Liver (tissue), 9 donors: Measurements from ENCODE around the gene DEAF1. TPM values are rescaled to one million over a fixed set of nuclear protein-coding genes. Genes with fewer than 3 reads are reported as not detected.

Source experiments
- DNase-seq: peaks from one replicate; pipeline ENCODE4 v3.0.0-alpha.2; 2017; ENCODE audit warnings: low spot score
- H3K27ac ChIP-seq, 2 donors: one replicate each; pipeline ENCODE4 v1.7.0; 2013; ENCODE audit warnings: inconsistent platforms in 2 of 2, low read length in 2 of 2, control low read depth in 1 of 2, low read depth in 1 of 2, mild to moderate bottlenecking in 1 of 2
- H3K27me3 ChIP-seq, 4 donors: one replicate each; pipeline versions ENCODE4 v1.6.1 to v1.7.0; 2013; ENCODE audit warnings: low read length in 3 of 4, inconsistent platforms in 1 of 4, mild to moderate bottlenecking in 1 of 4, moderate library complexity in 1 of 4; ENCODE audit not compliant: control insufficient read depth in 4 of 4, insufficient read depth in 4 of 4
- H3K36me3 ChIP-seq, 4 donors: one replicate each; pipeline versions ENCODE4 v1.6.1 to v1.7.0; 2013; ENCODE audit warnings: low read length in 3 of 4, mild to moderate bottlenecking in 3 of 4, low read depth in 1 of 4, moderate library complexity in 1 of 4; ENCODE audit not compliant: control insufficient read depth in 4 of 4, insufficient read depth in 3 of 4
- H3K4me1 ChIP-seq, 4 donors: one replicate each; pipeline versions ENCODE4 v1.6.1 to v1.7.0; 2013; ENCODE audit warnings: low read length in 3 of 4, mild to moderate bottlenecking in 3 of 4, moderate library complexity in 1 of 4; ENCODE audit not compliant: control insufficient read depth in 4 of 4, insufficient read depth in 4 of 4
- H3K4me3 ChIP-seq, 3 donors: one replicate each; pipeline versions ENCODE4 v1.6.1 to v1.7.0; 2013; ENCODE audit warnings: low read length in 3 of 3, control low read depth in 1 of 3, low read depth in 1 of 3, mild to moderate bottlenecking in 1 of 3
- H3K9ac ChIP-seq, 2 donors: one replicate each; pipeline ENCODE4 v1.7.0; 2013; ENCODE audit warnings: low read length in 2 of 2, mild to moderate bottlenecking in 2 of 2, moderate library complexity in 2 of 2, control low read depth in 1 of 2, low read depth in 1 of 2
- H3K9me3 ChIP-seq, 4 donors: one replicate each; pipeline versions ENCODE4 v1.6.1 to v1.7.0; 2013; ENCODE audit warnings: low read length in 3 of 4; ENCODE audit not compliant: control insufficient read depth in 4 of 4
- EGR1 ChIP-seq, 2 donors: IDR thresholded peaks; 2 replicates each; pipeline ENCODE4 v1.6.1; 2016 to 2018; ENCODE audit warnings: antibody characterized with exemption in 2 of 2, low read depth in 2 of 2
- FOXA1 ChIP-seq: IDR thresholded peaks from 2 replicates; pipeline ENCODE4 v1.6.1; 2016; ENCODE audit warnings: antibody characterized with exemption
- FOXA2 ChIP-seq: IDR thresholded peaks from 2 replicates; pipeline ENCODE4 v1.6.1; 2016; ENCODE audit warnings: antibody characterized with exemption
- GABPA ChIP-seq, 2 donors: IDR thresholded peaks in 1 of 2; conservative IDR thresholded peaks in 1 of 2; 2 replicates each; pipeline ENCODE4 v1.6.1; 2016; ENCODE audit warnings: antibody characterized with exemption in 2 of 2, mild to moderate bottlenecking in 1 of 2, moderate library complexity in 1 of 2
- HNF4G ChIP-seq: IDR thresholded peaks from 2 replicates; pipeline ENCODE4 v1.6.1; 2016; ENCODE audit warnings: antibody characterized with exemption
- JUND ChIP-seq, 2 donors: IDR thresholded peaks; 2 replicates each; pipeline ENCODE4 v1.6.1; 2016; ENCODE audit warnings: antibody characterized with exemption in 2 of 2
- MAX ChIP-seq: IDR thresholded peaks from 2 replicates; pipeline ENCODE4 v1.6.1; 2016; ENCODE audit warnings: antibody characterized with exemption
- RAD21 ChIP-seq, 2 donors: IDR thresholded peaks; 2 replicates each; pipeline ENCODE4 v1.6.1; 2016; ENCODE audit warnings: antibody characterized with exemption in 2 of 2, mild to moderate bottlenecking in 2 of 2
- RXRA ChIP-seq, 2 donors: IDR thresholded peaks; 2 replicates each; pipeline ENCODE4 v1.6.1; 2017 to 2018; ENCODE audit warnings: antibody characterized with exemption in 2 of 2, mild to moderate bottlenecking in 1 of 2
- SP1 ChIP-seq: IDR thresholded peaks from 2 replicates; pipeline ENCODE4 v1.6.1; 2018; ENCODE audit warnings: antibody characterized with exemption, mild to moderate bottlenecking
- TAF1 ChIP-seq: conservative IDR thresholded peaks from 2 replicates; pipeline ENCODE4 v1.6.1; 2016; ENCODE audit warnings: antibody characterized with exemption, mild to moderate bottlenecking
- YY1 ChIP-seq: IDR thresholded peaks from 2 replicates; pipeline ENCODE4 v1.6.1; 2016; ENCODE audit warnings: antibody characterized with exemption, mild to moderate bottlenecking
- WGBS: extraction: QIAGEN DNeasy Blood & Tissue Kit; methylation state at CpG from one replicate; pipeline ENCODE4 v1.1.7; 2013; 5-methylcytosine and 5-hydroxymethylcytosine counted together
- polyA plus RNA-seq, 2 donors: library from polyadenylated mRNA; stranded (reverse) in 1 of 2; unstranded in 1 of 2; fragments of 200-250 nt in 1 of 2; fragments of >200 nt in 1 of 2; fragmentation: Nextera tagmentation in 1 of 2; extraction: Ambion mirVana in 1 of 2; gene quantifications; one replicate each; pipeline versions ENCODE4 v1.2.1 to v1.2.3, GENCODE V29; 2013 to 2015
- total RNA-seq, 2 donors: library from RNA; depleted of rRNA; stranded (reverse); fragments of >200 nt; gene quantifications; one replicate each; pipeline ENCODE4 v1.2.3, GENCODE V29; 2014
- TF ChIP-seq, protein P1 (sequence below): IDR thresholded peaks from 2 replicates; pipeline ENCODE4 v1.6.1; 2016; ENCODE audit warnings: antibody characterized with exemption
- TF ChIP-seq, protein P2 (sequence below): fragments of 150-350 bp; IDR thresholded peaks from 2 replicates; pipeline ENCODE4 v1.5.1; 2017; ENCODE audit warnings: improper control_type of control experiment, low read depth, low read length; ENCODE audit not compliant: missing input control
- donor health status: healthy.
- donor health status: healthy.
- donor health status: healthy.
- donor health status: healthy.
- donor health status: healthy.

Gene DEAF1
- total and polyA plus RNA-seq, 4 donors: 7.0 to 11.4 (median 10.1) TPM

DNA sequence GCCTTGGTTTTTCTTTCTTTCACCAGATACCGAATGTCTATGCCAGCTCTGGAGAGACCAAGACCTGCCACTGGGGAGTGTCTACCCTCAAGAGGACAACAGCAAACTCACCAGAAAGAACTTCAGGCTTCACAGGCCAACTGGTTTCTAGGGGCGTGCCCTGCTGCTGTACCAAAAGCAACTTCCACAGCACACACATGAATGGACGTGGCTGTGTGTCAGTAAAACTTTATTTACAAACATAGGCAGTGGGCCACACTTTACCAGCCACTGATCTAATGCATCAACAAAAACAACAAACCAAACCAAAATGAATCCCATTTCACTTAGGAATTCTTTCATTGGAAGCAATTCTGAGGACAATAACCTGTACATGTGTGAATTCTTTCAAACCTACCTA, 16.7 kb downstream of the DEAF1 start:
- Histone ChIP-seq H3K27me3 (no peaks in the 10 kb centered on the region), H3K4me3 (no peak overlapping the region), H3K4me1 (peaks cover 2 to 21% (median 13%) of the 10 kb centered on the region in 4 donors), H3K27ac (no peak overlapping the region), H3K9me3 (no peaks in the 10 kb centered on the region), H3K9ac (no peak overlapping the region), H3K36me3 (peaks cover 17 to 42% (median 20%) of the 10 kb centered on the region in 4 donors)
- TF ChIP-seq GABPA (IDR thresholded peaks at IDR 0.05 in 1 of 2, conservative IDR thresholded peaks at IDR 0.05 in 1 of 2): no peak
- TF ChIP-seq YY1: no peak
- no peak for TF ChIP-seq JUND (IDR thresholded peaks at IDR 0.05)
- 95% methylated on average over 3 of the region's 3 CpGs for WGBS
- DNase-seq: no peak

DNA sequence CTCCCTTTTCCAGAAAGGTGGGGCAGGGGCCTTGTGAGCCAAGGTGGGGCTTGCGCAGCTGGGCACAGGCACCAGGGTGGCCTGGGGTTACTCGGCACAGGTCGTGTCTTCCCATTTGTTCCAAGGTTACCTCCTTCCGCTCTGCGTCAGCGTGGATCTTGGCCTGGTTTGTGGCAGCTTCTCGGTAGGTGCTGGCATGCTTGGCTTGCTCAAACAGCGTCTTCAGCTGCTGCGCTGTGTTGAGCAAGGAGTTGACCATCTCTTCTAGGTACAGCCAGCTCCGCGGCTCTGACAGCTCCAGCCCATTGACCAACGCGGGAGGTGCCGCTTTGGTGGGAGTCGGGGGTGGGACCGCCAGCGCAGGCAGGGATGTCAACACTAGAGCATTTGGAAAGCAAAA, 20.6 kb downstream of the DEAF1 start:
- H3K4me1 ChIP-seq: peaks cover 0 to 4% (median 1%) of the 10 kb centered on the region in 4 donors
- no peaks in the 10 kb centered on the region for H3K9me3 ChIP-seq
- H3K27me3 ChIP-seq: no peaks in the 10 kb centered on the region
- no peak for DNase-seq
- H3K36me3 ChIP-seq: peaks cover 15 to 33% (median 19%) of the 10 kb centered on the region in 4 donors
- no peak overlapping the region for H3K9ac ChIP-seq
- H3K4me3 ChIP-seq: no peak overlapping the region
- H3K27ac ChIP-seq: no peak overlapping the region
- TF ChIP-seq, protein P1, sequence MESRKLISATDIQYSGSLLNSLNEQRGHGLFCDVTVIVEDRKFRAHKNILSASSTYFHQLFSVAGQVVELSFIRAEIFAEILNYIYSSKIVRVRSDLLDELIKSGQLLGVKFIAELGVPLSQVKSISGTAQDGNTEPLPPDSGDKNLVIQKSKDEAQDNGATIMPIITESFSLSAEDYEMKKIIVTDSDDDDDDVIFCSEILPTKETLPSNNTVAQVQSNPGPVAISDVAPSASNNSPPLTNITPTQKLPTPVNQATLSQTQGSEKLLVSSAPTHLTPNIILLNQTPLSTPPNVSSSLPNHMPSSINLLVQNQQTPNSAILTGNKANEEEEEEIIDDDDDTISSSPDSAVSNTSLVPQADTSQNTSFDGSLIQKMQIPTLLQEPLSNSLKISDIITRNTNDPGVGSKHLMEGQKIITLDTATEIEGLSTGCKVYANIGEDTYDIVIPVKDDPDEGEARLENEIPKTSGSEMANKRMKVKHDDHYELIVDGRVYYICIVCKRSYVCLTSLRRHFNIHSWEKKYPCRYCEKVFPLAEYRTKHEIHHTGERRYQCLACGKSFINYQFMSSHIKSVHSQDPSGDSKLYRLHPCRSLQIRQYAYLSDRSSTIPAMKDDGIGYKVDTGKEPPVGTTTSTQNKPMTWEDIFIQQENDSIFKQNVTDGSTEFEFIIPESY: no peak
- TF ChIP-seq MAX: no peak
- TF ChIP-seq HNF4G: no peak
- no peak for TF ChIP-seq TAF1
- TF ChIP-seq GABPA (IDR thresholded peaks at IDR 0.05 in 1 of 2, conservative IDR thresholded peaks at IDR 0.05 in 1 of 2): no peak
- no peak for TF ChIP-seq SP1
- TF ChIP-seq EGR1 (IDR thresholded peaks at IDR 0.05; ENCODE audit: low read depth in 2 of 2): no peak
- no peak for TF ChIP-seq RXRA (IDR thresholded peaks at IDR 0.05)
- no peak for TF ChIP-seq RAD21 (IDR thresholded peaks at IDR 0.05)
- TF ChIP-seq YY1: no peak
- WGBS: 90% methylated on average over 17 of the region's 17 CpGs

DNA sequence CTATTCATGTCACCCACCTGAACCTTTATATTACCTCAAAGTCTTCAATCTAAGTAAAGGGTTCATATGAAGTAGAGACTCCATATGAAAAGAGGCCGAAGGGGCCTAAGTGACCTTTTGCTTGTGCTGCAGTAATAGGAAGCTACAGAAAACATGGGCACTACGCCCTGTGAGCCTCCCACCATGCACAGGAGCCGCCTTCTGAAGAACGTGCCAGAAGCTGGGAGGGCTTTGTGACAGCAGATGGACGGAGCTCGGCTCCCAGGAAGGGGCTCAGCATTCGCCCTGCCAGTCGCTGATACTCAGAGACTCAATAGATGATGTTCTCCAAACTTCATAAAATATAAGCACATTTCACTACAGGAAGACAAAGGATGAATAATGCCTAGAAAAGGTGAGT, 21.2 kb downstream of the DEAF1 start:
- Histone ChIP-seq H3K9ac (no peak overlapping the region), H3K9me3 (no peaks in the 10 kb centered on the region), H3K4me1 (no peaks in the 10 kb centered on the region), H3K27me3 (no peaks in the 10 kb centered on the region), H3K4me3 (no peak overlapping the region), H3K36me3 (peaks cover 15 to 33% (median 19%) of the 10 kb centered on the region in 4 donors), H3K27ac (no peak overlapping the region)
- TF ChIP-seq, protein P1: no peak
- TF ChIP-seq JUND (IDR thresholded peaks at IDR 0.05) (no peak), FOXA2 (no peak), RXRA (IDR thresholded peaks at IDR 0.05) (no peak), FOXA1 (no peak), TAF1 (no peak)
- TF ChIP-seq, protein P2, sequence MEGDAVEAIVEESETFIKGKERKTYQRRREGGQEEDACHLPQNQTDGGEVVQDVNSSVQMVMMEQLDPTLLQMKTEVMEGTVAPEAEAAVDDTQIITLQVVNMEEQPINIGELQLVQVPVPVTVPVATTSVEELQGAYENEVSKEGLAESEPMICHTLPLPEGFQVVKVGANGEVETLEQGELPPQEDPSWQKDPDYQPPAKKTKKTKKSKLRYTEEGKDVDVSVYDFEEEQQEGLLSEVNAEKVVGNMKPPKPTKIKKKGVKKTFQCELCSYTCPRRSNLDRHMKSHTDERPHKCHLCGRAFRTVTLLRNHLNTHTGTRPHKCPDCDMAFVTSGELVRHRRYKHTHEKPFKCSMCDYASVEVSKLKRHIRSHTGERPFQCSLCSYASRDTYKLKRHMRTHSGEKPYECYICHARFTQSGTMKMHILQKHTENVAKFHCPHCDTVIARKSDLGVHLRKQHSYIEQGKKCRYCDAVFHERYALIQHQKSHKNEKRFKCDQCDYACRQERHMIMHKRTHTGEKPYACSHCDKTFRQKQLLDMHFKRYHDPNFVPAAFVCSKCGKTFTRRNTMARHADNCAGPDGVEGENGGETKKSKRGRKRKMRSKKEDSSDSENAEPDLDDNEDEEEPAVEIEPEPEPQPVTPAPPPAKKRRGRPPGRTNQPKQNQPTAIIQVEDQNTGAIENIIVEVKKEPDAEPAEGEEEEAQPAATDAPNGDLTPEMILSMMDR: no peak
- no peak for DNase-seq
- WGBS: 97% methylated on average over 8 of the region's 8 CpGs
